GM18526 (cell line): ENCODE measurements around the gene ZFX.

Source experiments
- POLR2A ChIP-seq: IDR thresholded peaks from 3 replicates; pipeline ENCODE4 v1.6.1; 2011; ENCODE audit not compliant: insufficient read length; ENCODE audit errors: extremely low read depth

Gene ZFX

GRCh38 chrX:24175276-24175675 lies 25.7 kb downstream of the ZFX start:
- no peak for TF ChIP-seq POLR2A

GRCh38 chrX:24178441-24178840 lies 28.9 kb downstream of the ZFX start:
- no peak for TF ChIP-seq POLR2A

GRCh38 chrX:24184018-24184417 lies 34.5 kb downstream of the ZFX start:
- no peak for TF ChIP-seq POLR2A

- no peak for TF ChIP-seq POLR2A
Observed at GRCh38 chrX:24186483-24186882, 37.0 kb downstream of the ZFX start.

- TF ChIP-seq POLR2A: no peak
Observed at GRCh38 chrX:24186986-24187385, 37.5 kb downstream of the ZFX start.

- TF ChIP-seq POLR2A: no peak
Observed at GRCh38 chrX:24189490-24189889, 40.0 kb downstream of the ZFX start.

- TF ChIP-seq POLR2A: no peak
Observed at GRCh38 chrX:24190500-24191156, 41.1 kb downstream of the ZFX start.

- no peak for TF ChIP-seq POLR2A
Observed at GRCh38 chrX:24196509-24196908, 47.0 kb downstream of the ZFX start.

GRCh38 chrX:24198101-24198500 lies 48.6 kb downstream of the ZFX start:
- TF ChIP-seq POLR2A: no peak

GRCh38 chrX:24200133-24200532 lies 50.6 kb downstream of the ZFX start:
- TF ChIP-seq POLR2A: no peak

- no peak for TF ChIP-seq POLR2A
Observed at GRCh38 chrX:24201216-24201615, 51.7 kb downstream of the ZFX start.

- no peak for TF ChIP-seq POLR2A
Observed at GRCh38 chrX:24202465-24203031, 53.0 kb downstream of the ZFX start.

- TF ChIP-seq POLR2A: no peak
Observed at GRCh38 chrX:24203072-24203808, 53.7 kb downstream of the ZFX start.

GRCh38 chrX:24204331-24204730 lies 54.8 kb downstream of the ZFX start:
- TF ChIP-seq POLR2A: no peak

GRCh38 chrX:24204958-24205357 lies 55.4 kb downstream of the ZFX start:
- TF ChIP-seq POLR2A: no peak

GRCh38 chrX:24207826-24208225 lies 58.3 kb downstream of the ZFX start:
- TF ChIP-seq POLR2A: no peak
